Keratinocyte (primary cell): Measurements from ENCODE around the gene INSRR.

Experiments used
- CTCF ChIP-seq, 3 experiments: IDR thresholded peaks in 1 of 3; conservative IDR thresholded peaks in 1 of 3; optimal IDR thresholded peaks in 1 of 3; 2 replicates in 2 of 3; 3 replicates in 1 of 3; pipeline versions ENCODE3 to v1.5.1; 2011; ENCODE audit warnings: low read length in 3 of 3, mild to moderate bottlenecking in 3 of 3, moderate library complexity in 2 of 3, control low read depth in 1 of 3, inconsistent platforms in 1 of 3; ENCODE audit not compliant: insufficient read depth in 2 of 3; ENCODE audit errors: extremely low read depth in 1 of 3
- EZH2 ChIP-seq: IDR thresholded peaks from one replicate; pipeline ENCODE4 v1.6.1; 2012; ENCODE audit warnings: inconsistent platforms, mild to moderate bottlenecking, low read length, moderate library complexity

GRCh38 chr1:156809281-156809680, 49.6 kb downstream of the INSRR start:
- TF ChIP-seq CTCF (optimal IDR thresholded peaks at IDR 0.05 in 1 of 3, IDR thresholded peaks at IDR 0.05 in 1 of 3, conservative IDR thresholded peaks at IDR 0.05 in 1 of 3; ENCODE audit: extremely low read depth in 1 of 3, insufficient read depth in 2 of 3, low read length in 3 of 3), result no peak
- no peak for TF ChIP-seq EZH2
